NB4 (cell line): ENCODE measurements around the gene MEF2A.

Experiments used
- POLR2A ChIP-seq: IDR thresholded peaks from 2 replicates; pipeline ENCODE4 v1.6.1; 2011; ENCODE audit warnings: mild to moderate bottlenecking; ENCODE audit not compliant: insufficient read length; ENCODE audit errors: extremely low read depth
- TF ChIP-seq, protein P1 (sequence below): IDR thresholded peaks from one replicate; pipeline ENCODE4 v1.5.1; 2012; ENCODE audit warnings: low read depth, low read length
- TF ChIP-seq, protein P2 (sequence below): IDR thresholded peaks from 2 replicates; pipeline ENCODE4 v1.6.1; 2011; ENCODE audit warnings: low read depth, low read length

DNA sequence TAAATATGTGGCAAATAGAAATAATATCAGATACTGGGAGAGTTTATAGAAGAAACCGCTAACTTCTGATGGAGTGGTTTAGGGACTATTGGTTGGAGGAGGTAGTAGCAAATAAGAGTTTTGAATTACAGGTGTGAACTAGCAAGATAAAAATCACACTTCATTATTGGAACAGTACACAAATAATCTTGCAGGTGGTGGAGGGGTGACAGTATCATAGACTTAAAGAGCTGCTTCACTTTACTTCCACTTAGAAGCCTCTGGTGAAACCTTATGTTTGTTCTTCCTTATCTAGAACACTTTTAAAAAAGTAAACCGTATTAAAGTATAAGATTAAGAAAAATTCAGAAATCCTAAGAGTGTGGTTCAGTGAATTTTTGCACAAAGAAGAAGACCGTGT lies 69.4 kb downstream of the MEF2A start:
- TF ChIP-seq, protein P1, sequence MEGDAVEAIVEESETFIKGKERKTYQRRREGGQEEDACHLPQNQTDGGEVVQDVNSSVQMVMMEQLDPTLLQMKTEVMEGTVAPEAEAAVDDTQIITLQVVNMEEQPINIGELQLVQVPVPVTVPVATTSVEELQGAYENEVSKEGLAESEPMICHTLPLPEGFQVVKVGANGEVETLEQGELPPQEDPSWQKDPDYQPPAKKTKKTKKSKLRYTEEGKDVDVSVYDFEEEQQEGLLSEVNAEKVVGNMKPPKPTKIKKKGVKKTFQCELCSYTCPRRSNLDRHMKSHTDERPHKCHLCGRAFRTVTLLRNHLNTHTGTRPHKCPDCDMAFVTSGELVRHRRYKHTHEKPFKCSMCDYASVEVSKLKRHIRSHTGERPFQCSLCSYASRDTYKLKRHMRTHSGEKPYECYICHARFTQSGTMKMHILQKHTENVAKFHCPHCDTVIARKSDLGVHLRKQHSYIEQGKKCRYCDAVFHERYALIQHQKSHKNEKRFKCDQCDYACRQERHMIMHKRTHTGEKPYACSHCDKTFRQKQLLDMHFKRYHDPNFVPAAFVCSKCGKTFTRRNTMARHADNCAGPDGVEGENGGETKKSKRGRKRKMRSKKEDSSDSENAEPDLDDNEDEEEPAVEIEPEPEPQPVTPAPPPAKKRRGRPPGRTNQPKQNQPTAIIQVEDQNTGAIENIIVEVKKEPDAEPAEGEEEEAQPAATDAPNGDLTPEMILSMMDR, result no peak
- no peak for TF ChIP-seq POLR2A
- TF ChIP-seq, protein P2, sequence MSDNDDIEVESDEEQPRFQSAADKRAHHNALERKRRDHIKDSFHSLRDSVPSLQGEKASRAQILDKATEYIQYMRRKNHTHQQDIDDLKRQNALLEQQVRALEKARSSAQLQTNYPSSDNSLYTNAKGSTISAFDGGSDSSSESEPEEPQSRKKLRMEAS, result no peak
